Measurements from ENCODE around the gene ALKBH3.

ALKBH3 gene

GRCh38 chr11:43922744-43923405 is 42.2 kb downstream of the ALKBH3 start:
- no peak for DNase-seq (ENCODE audit: low read depth)

GRCh38 chr11:43923406-43924111 is 42.9 kb downstream of the ALKBH3 start:
- peak; percentile 74 for DNase-seq (ENCODE audit: low read depth)

- DNase-seq (ENCODE audit: low read depth) = no peak
These were observed 43.7 kb downstream of the ALKBH3 start for GRCh38 chr11:43924112-43924855.

- peak; percentile 48 for DNase-seq (ENCODE audit: low read depth)
These were observed 44.7 kb downstream of the ALKBH3 start for GRCh38 chr11:43925063-43925931.

- no peak for DNase-seq (ENCODE audit: low read depth)
These were observed 45.4 kb downstream of the ALKBH3 start for GRCh38 chr11:43925932-43926505.

GRCh38 chr11:43927070-43927469 is 46.4 kb downstream of the ALKBH3 start:
- DNase-seq (ENCODE audit: low read depth) = no peak

GRCh38 chr11:43927925-43928707 is 47.5 kb downstream of the ALKBH3 start:
- DNase-seq (ENCODE audit: low read depth) = no peak

GRCh38 chr11:43928721-43929120 is 48.1 kb downstream of the ALKBH3 start:
- DNase-seq (ENCODE audit: low read depth) = no peak

- peak; percentile 80 for DNase-seq (ENCODE audit: low read depth)
These were observed 50.5 kb downstream of the ALKBH3 start for GRCh38 chr11:43930868-43931716.

DNA sequence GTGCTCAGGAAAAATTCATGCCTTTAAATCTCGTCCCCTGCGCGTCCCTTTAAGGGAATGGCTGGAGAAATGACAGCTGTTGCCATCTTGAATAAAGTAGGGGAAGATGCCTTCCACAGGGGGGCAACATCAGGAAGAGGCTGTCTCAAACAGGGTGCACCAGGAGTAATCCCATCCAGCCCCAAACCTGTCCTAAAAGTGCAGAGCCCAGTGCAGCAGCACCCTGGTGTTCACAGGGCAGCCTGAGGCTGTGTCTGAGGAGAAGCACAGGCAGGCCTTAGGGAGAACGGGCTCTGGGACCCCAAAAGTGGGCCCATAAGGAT is 51.0 kb downstream of the ALKBH3 start:
- no peak for DNase-seq (ENCODE audit: low read depth)

DNA sequence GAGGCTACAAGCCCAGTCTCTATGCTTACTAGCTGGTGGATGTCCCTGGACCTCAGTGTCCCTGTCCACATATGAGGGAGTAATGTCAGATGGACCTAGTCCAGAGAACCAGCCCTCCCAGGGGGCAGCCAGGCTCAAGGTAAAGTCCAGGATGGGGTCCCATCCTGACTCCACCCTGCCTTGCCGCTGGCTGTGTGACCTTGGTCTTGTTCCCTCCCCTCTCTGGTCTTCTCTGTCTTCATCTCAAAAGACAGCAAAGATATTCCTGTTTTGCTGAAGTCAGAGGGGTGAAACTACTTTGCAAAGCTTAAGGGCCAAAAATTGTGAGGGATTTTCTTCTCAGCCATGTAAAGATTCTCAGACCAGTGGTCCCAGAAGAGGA is 52.6 kb downstream of the ALKBH3 start:
- no peak for DNase-seq (ENCODE audit: low read depth)

GRCh38 chr11:43933608-43934551 is 53.2 kb downstream of the ALKBH3 start:
- DNase-seq (ENCODE audit: low read depth) = peak; percentile 59

DNA sequence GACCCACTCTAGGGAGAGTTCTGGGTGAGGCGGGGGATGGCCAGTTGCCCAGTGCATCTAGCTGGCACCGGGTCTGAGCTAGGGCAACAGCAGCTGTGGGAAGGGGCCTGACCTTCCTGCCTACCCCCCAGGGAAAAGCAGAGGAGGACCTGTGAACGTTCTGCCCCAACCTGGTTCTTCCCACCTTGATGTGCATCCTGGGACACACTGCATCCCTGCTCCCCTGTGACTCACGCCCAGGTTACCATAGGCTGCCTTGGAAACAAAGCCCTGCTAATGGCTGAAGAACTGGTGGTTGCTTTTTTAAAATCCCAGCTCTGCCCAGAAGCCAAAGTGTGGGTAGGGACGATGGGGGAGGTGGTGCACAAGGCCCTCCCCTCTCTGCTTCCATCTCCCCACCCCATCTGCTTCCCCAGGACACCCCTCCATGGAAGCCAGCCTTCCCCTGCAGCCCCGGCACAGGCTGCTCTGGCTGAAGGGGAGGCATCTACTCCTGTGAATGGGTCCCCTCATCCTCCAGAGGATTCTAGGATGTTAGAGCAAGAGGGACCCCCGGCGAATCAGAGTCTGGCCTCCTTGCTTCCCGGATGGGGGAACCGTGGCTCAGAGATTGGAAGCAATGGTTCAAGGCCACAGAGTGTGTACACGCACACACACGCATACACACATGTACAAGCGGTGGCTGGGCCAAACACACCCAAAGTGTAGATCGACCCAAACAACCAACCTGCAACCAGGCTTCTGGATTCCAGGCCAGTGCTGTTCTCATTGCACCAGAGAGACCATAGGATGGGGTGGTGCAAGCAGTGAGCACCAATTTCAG is 54.2 kb downstream of the ALKBH3 start:
- no peak for DNase-seq (ENCODE audit: low read depth)

- no peak for DNase-seq (ENCODE audit: low read depth)
These were observed 54.9 kb downstream of the ALKBH3 start for GRCh38 chr11:43935424-43935979.

GRCh38 chr11:43936076-43936475 is 55.4 kb downstream of the ALKBH3 start:
- no peak for DNase-seq (ENCODE audit: low read depth)

DNA sequence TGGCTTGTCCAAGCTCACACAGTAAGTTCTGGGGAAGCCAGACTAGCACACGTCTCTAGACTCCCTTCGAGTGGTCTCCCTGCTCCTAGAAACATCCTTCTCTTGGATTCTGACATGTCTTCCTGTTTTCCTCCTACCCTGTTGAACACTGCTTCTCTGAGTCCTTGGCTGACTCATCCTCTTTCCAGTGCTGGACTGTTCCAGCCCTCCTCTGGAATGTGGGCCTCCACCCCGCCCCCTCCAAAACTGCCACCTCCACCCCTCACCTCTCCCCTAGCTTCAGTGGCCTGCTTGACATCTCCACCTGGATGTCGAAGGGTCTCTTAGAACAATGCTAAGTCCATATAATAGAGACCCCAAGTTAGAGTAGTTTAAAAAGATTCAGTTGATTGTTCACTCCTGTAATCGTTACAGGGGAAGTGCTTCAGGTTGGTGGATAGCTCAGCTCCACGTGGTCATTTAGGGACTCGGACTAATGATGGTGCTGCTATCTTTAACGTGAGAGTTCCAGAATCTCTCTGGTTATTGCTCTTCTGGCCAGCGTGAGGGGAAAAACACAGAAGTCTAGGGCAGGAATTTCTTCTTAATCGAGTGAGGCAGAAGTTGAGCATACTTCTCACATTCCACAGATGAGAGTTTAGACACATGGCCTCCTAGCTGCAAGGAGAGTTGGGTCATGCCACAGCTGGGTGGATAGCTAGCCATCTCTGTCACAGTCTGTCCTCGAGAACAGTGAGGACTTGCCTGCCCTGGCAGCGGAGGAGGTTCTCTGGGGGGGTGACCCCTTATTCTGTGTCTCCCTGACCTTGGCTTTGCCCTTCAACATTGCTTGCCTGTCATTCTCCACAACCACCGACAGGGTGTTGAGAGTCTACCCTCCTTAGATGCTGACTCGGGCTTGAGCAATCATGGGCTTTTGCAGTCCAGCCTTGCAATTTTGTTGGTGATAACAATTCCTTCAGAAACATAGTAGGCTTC is 57.1 kb downstream of the ALKBH3 start:
- peak; percentile 77 for DNase-seq (ENCODE audit: low read depth)

Data from iris pigment epithelial cell (primary cell).